ENCODE data around the gene HAGHL. TPM values are rescaled to one million over a fixed set of nuclear protein-coding genes. Genes with fewer than 3 reads are reported as not detected.

The HAGHL gene
- polyA plus RNA-seq, 1 donor (not counting 4 experiments of a cell fraction or from before 2014, with no cell fraction given), result 8.0 TPM

DNA sequence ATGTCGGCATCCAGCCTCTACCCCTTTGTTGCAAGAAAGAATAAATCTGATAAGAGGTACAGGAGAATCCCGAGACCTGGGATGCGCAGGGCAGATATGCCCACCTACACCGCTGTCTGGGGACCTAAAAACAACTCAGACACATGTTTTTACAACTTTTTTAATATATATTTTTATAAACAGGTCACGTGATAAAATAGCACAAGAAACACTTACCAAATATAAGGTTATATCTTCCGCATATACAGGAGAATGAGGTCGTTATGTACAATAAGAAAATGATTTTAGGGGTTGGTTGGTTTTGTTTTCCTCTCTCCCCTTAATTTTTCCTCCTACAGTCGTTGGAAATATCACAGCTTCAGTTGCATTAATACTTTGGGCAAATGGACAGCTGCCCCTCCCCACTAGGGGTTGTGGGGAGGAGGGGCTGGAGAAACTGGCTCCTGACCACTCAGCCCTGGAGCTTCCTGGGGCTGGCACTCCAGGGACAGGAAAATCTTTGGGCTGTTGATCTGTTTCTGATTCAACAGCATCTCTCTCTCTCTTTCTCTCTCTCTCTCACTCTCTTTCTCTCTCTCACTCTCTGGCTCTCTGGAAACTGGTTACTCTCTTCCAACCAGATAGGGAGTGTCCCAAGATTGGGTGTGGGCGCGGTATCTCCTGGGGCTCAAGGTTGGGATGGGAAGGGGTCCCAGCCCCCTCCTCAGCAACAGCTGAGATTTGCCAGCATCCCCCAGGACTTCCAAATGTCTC is 34.4 kb upstream of the HAGHL start:
- DNase-seq (ENCODE audit: low read depth, low spot score) (no peak), FAIRE-seq (no peak)
- peaks cover 0 to 2% of the 10 kb centered on the region in 2 experiments for H3K36me3 ChIP-seq (ENCODE audit: control insufficient read depth in 2 of 2, extremely low read depth in 1 of 2, insufficient read depth in 2 of 2, low read length in 2 of 2)
- dilution Hi-C loops (cut with MboI; ENCODE audit: extremely low pct_ligation_motif_present, low sequenced_read_pairs), result no loop called here
- TF ChIP-seq, protein P1, sequence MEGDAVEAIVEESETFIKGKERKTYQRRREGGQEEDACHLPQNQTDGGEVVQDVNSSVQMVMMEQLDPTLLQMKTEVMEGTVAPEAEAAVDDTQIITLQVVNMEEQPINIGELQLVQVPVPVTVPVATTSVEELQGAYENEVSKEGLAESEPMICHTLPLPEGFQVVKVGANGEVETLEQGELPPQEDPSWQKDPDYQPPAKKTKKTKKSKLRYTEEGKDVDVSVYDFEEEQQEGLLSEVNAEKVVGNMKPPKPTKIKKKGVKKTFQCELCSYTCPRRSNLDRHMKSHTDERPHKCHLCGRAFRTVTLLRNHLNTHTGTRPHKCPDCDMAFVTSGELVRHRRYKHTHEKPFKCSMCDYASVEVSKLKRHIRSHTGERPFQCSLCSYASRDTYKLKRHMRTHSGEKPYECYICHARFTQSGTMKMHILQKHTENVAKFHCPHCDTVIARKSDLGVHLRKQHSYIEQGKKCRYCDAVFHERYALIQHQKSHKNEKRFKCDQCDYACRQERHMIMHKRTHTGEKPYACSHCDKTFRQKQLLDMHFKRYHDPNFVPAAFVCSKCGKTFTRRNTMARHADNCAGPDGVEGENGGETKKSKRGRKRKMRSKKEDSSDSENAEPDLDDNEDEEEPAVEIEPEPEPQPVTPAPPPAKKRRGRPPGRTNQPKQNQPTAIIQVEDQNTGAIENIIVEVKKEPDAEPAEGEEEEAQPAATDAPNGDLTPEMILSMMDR (optimal IDR thresholded peaks at IDR 0.05 in 1 of 3, IDR thresholded peaks at IDR 0.05 in 1 of 3, conservative IDR thresholded peaks at IDR 0.05 in 1 of 3; ENCODE audit: extremely low read depth in 1 of 3, insufficient read depth in 2 of 3, low read length in 3 of 3), result no peak
- no peak for TF ChIP-seq EZH2 (IDR thresholded peaks at IDR 0.05; ENCODE audit: low read length)
- no peak overlapping the region for H3K4me3 ChIP-seq (ENCODE audit: control insufficient read depth in 2 of 3, extremely low read depth in 1 of 3, insufficient read depth in 2 of 3, low read depth in 1 of 3, low read length in 3 of 3)
- H3K9me1 ChIP-seq (ENCODE audit: control insufficient read depth, extremely low read depth, insufficient read depth, low read length), result no peaks in the 10 kb centered on the region
- no peak overlapping the region for H3K4me2 ChIP-seq (ENCODE audit: control insufficient read depth, extremely low read depth, insufficient read depth, low read depth, low read length)
- peaks cover 12% of the 10 kb centered on the region for H3K4me1 ChIP-seq (ENCODE audit: control insufficient read depth, extremely low read depth, insufficient read depth, low read length)
- H3K27ac ChIP-seq (ENCODE audit: control insufficient read depth, insufficient read depth, low read length), result no peak overlapping the region
- peaks cover 5% of the 10 kb centered on the region for H3K79me2 ChIP-seq (ENCODE audit: control insufficient read depth, insufficient read depth, low read length)
- no peak overlapping the region for H2AFZ ChIP-seq (ENCODE audit: control insufficient read depth, low read length)
- no peaks in the 10 kb centered on the region for H3K9me3 ChIP-seq (ENCODE audit: control insufficient read depth, low read depth, low read length)
- H3K9ac ChIP-seq (ENCODE audit: control insufficient read depth, extremely low read depth, insufficient read depth, low read length), result no peak overlapping the region
- H3K27me3 ChIP-seq (ENCODE audit: control insufficient read depth, extremely low read depth, insufficient read depth, low read length), result peaks cover 50% of the 10 kb centered on the region
- no peaks in the 10 kb centered on the region for H4K20me1 ChIP-seq (ENCODE audit: control insufficient read depth, extremely low read depth, insufficient read depth, low read length)

DNA sequence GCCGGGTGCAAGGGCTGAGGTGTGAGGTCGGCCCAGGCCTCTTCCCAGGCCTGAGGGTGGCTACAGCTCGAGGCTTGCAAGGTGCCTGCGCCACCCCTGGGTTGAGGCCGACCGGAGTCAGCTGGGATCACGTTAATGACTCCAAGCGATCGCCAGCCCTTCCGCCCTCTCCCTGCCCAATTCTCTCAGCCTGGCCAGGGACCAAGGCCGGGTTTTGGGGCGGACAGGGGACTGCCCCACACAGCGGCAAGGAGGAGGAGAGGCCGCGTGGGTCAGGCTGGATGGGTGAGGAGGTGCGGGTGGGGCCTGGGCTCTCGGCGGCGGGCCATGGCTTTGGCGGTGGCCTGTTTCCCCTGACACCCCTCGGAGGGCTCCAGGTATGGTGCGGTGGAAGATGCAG is 33.5 kb upstream of the HAGHL start:
- no peak overlapping the region for H3K4me2 ChIP-seq (ENCODE audit: control insufficient read depth, extremely low read depth, insufficient read depth, low read depth, low read length)
- no peak for DNase-seq (ENCODE audit: low read depth, low spot score)
- TF ChIP-seq EZH2 (IDR thresholded peaks at IDR 0.05; ENCODE audit: low read length), result peak; percentile 80
- TF ChIP-seq, protein P1 (optimal IDR thresholded peaks at IDR 0.05 in 1 of 3, IDR thresholded peaks at IDR 0.05 in 1 of 3, conservative IDR thresholded peaks at IDR 0.05 in 1 of 3; ENCODE audit: extremely low read depth in 1 of 3, insufficient read depth in 2 of 3, low read length in 3 of 3), result no peak
- H4K20me1 ChIP-seq (ENCODE audit: control insufficient read depth, extremely low read depth, insufficient read depth, low read length), result no peaks in the 10 kb centered on the region
- H3K4me1 ChIP-seq (ENCODE audit: control insufficient read depth, extremely low read depth, insufficient read depth, low read length), result peaks cover 12% of the 10 kb centered on the region
- H3K4me3 ChIP-seq (ENCODE audit: control insufficient read depth in 2 of 3, extremely low read depth in 1 of 3, insufficient read depth in 2 of 3, low read depth in 1 of 3, low read length in 3 of 3), result no peak overlapping the region
- H3K36me3 ChIP-seq (ENCODE audit: control insufficient read depth in 2 of 2, extremely low read depth in 1 of 2, insufficient read depth in 2 of 2, low read length in 2 of 2), result no peaks in the 10 kb centered on the region
- FAIRE-seq, result no peak
- no peak overlapping the region for H2AFZ ChIP-seq (ENCODE audit: control insufficient read depth, low read length)
- H3K27me3 ChIP-seq (ENCODE audit: control insufficient read depth, extremely low read depth, insufficient read depth, low read length), result peaks cover 50% of the 10 kb centered on the region
- dilution Hi-C loops (cut with MboI; ENCODE audit: extremely low pct_ligation_motif_present, low sequenced_read_pairs), result no loop called here
- H3K9ac ChIP-seq (ENCODE audit: control insufficient read depth, extremely low read depth, insufficient read depth, low read length), result no peak overlapping the region
- H3K9me3 ChIP-seq (ENCODE audit: control insufficient read depth, low read depth, low read length), result no peaks in the 10 kb centered on the region
- H3K9me1 ChIP-seq (ENCODE audit: control insufficient read depth, extremely low read depth, insufficient read depth, low read length), result no peaks in the 10 kb centered on the region
- peaks cover 5% of the 10 kb centered on the region for H3K79me2 ChIP-seq (ENCODE audit: control insufficient read depth, insufficient read depth, low read length)
- no peak overlapping the region for H3K27ac ChIP-seq (ENCODE audit: control insufficient read depth, insufficient read depth, low read length)

Data from keratinocyte (primary cell).